ENCODE measurements around the gene MYL12A.

MYL12A gene

GRCh38 chr18:3225588-3225987 is 22.0 kb upstream of the MYL12A start:
- no peak for DNase-seq (ENCODE audit: low read depth)

GRCh38 chr18:3226048-3226447 is 21.6 kb upstream of the MYL12A start:
- DNase-seq (ENCODE audit: low read depth), result no peak

- no peak for DNase-seq (ENCODE audit: low read depth)
Observed at GRCh38 chr18:3230401-3231334, 16.9 kb upstream of the MYL12A start.

GRCh38 chr18:3233004-3233403 is 14.6 kb upstream of the MYL12A start:
- no peak for DNase-seq (ENCODE audit: low read depth)

GRCh38 chr18:3233433-3234168 is 14.0 kb upstream of the MYL12A start:
- no peak for DNase-seq (ENCODE audit: low read depth)

- no peak for DNase-seq (ENCODE audit: low read depth)
Observed at GRCh38 chr18:3234457-3234856, 13.1 kb upstream of the MYL12A start.

- DNase-seq (ENCODE audit: low read depth), result no peak
Observed at GRCh38 chr18:3235846-3236245, 11.8 kb upstream of the MYL12A start.

GRCh38 chr18:3236470-3236869 is 11.1 kb upstream of the MYL12A start:
- no peak for DNase-seq (ENCODE audit: low read depth)

GRCh38 chr18:3238742-3239141 is 8.9 kb upstream of the MYL12A start:
- DNase-seq (ENCODE audit: low read depth), result no peak

GRCh38 chr18:3245185-3245564 is 2.4 kb upstream of the MYL12A start:
- DNase-seq (ENCODE audit: low read depth), result no peak

GRCh38 chr18:3245853-3246634 is 1.6 kb upstream of the MYL12A start:
- peak; percentile 79 for DNase-seq (ENCODE audit: low read depth)

- peak; percentile 12 for DNase-seq (ENCODE audit: low read depth)
Observed at GRCh38 chr18:3246635-3247239, 864 bp upstream of the MYL12A start.

GRCh38 chr18:3248062-3248657 is 559 bp downstream of the MYL12A start:
- no peak for DNase-seq (ENCODE audit: low read depth)

GRCh38 chr18:3248658-3249359 is 1.2 kb downstream of the MYL12A start:
- no peak for DNase-seq (ENCODE audit: low read depth)

GRCh38 chr18:3250237-3251107 is 2.9 kb downstream of the MYL12A start:
- DNase-seq (ENCODE audit: low read depth), result no peak

GRCh38 chr18:3251249-3251962 is 3.8 kb downstream of the MYL12A start:
- no peak for DNase-seq (ENCODE audit: low read depth)

- DNase-seq (ENCODE audit: low read depth), result no peak
Observed at GRCh38 chr18:3251963-3252277, 4.3 kb downstream of the MYL12A start.

- DNase-seq (ENCODE audit: low read depth), result no peak
Observed at GRCh38 chr18:3252843-3253242, 5.2 kb downstream of the MYL12A start.

GRCh38 chr18:3254725-3255124 is 7.1 kb downstream of the MYL12A start:
- DNase-seq (ENCODE audit: low read depth), result no peak

Data from activated T-cell treated with anti-CD3 and anti-CD28 coated beads for 48 hours (primary cell).